H9 (cell line): ENCODE data around the gene ZNF358. TPM values are rescaled to one million over a fixed set of nuclear protein-coding genes. Genes with fewer than 3 reads are reported as not detected.

ENCODE experiments used
- DNase-seq: peaks from one replicate; pipeline ENCODE4 v3.0.0-alpha.2; 2017
- H2AFZ ChIP-seq: one replicate; pipeline ENCODE4 v1.6.1; 2013; ENCODE audit warnings: mild to moderate bottlenecking, low read length, control low read depth, moderate library complexity
- H2AK5ac ChIP-seq: 2 replicates; pipeline ENCODE4 v1.6.1; 2013; ENCODE audit warnings: low read length, control low read depth, mixed read lengths; ENCODE audit not compliant: insufficient read length
- H2BK120ac ChIP-seq: one replicate; pipeline ENCODE4 v1.6.1; 2013; ENCODE audit warnings: low read depth, mild to moderate bottlenecking, low read length, control low read depth, inconsistent platforms; ENCODE audit not compliant: poor library complexity, severe bottlenecking
- H2BK12ac ChIP-seq: 2 replicates; pipeline ENCODE4 v1.6.1; 2013; ENCODE audit warnings: low read length, control low read depth, mixed read lengths, low read depth; ENCODE audit not compliant: insufficient read length
- H2BK15ac ChIP-seq: 2 replicates; pipeline ENCODE4 v1.6.1; 2013; ENCODE audit warnings: low read depth, low read length, control low read depth
- H2BK20ac ChIP-seq: one replicate; pipeline ENCODE4 v1.6.1; 2013; ENCODE audit warnings: low read depth, mild to moderate bottlenecking, low read length, control low read depth, inconsistent platforms; ENCODE audit not compliant: poor library complexity, severe bottlenecking
- H2BK5ac ChIP-seq: 2 replicates; pipeline ENCODE4 v1.6.1; 2013; ENCODE audit warnings: low read length, control low read depth, mixed read lengths; ENCODE audit not compliant: insufficient read length
- H3K14ac ChIP-seq: 2 replicates; pipeline ENCODE4 v1.6.1; 2013; ENCODE audit warnings: low read length, control low read depth; ENCODE audit not compliant: insufficient read depth
- H3K18ac ChIP-seq: 2 replicates; pipeline ENCODE4 v1.6.1; 2013; ENCODE audit warnings: low read depth, mild to moderate bottlenecking, mixed read lengths, low read length, control low read depth; ENCODE audit not compliant: insufficient read length
- H3K23ac ChIP-seq: 2 replicates; pipeline ENCODE4 v1.6.1; 2013; ENCODE audit warnings: low read length, control low read depth, mixed read lengths, low read depth; ENCODE audit not compliant: insufficient read length
- H3K23me2 ChIP-seq: 2 replicates; pipeline ENCODE4 v1.6.1; 2013; ENCODE audit warnings: low read depth, mild to moderate bottlenecking, mixed read lengths, low read length, control low read depth; ENCODE audit not compliant: insufficient read length, poor library complexity, severe bottlenecking
- H3K27ac ChIP-seq: 2 replicates; pipeline ENCODE4 v1.5.1; 2013; ENCODE audit warnings: low read length, control low read depth, mixed read lengths, low read depth; ENCODE audit not compliant: insufficient read length
- H3K27me3 ChIP-seq: 2 replicates; pipeline ENCODE4 v1.6.1; 2013; ENCODE audit warnings: low read length, control low read depth, inconsistent platforms; ENCODE audit not compliant: insufficient read depth
- H3K4ac ChIP-seq: 2 replicates; pipeline ENCODE4 v1.6.1; 2013; ENCODE audit warnings: low read depth, mild to moderate bottlenecking, control low read depth, inconsistent platforms, low read length, moderate library complexity
- H3K4me1 ChIP-seq: 2 replicates; pipeline ENCODE4 v1.6.1; 2013; ENCODE audit warnings: low read length, control low read depth, inconsistent platforms; ENCODE audit not compliant: insufficient read depth
- H3K4me2 ChIP-seq: 2 replicates; pipeline ENCODE4 v1.6.1; 2013; ENCODE audit warnings: low read length, control low read depth, mixed read lengths; ENCODE audit not compliant: insufficient read length, insufficient read depth
- H3K56ac ChIP-seq: 2 replicates; pipeline ENCODE4 v1.6.1; 2013; ENCODE audit warnings: low read depth, mild to moderate bottlenecking, mixed read lengths, low read length, control low read depth; ENCODE audit not compliant: insufficient read length
- H3K79me1 ChIP-seq: 2 replicates; pipeline ENCODE4 v1.6.1; 2013; ENCODE audit warnings: low read depth, mild to moderate bottlenecking, moderate library complexity, low read length, control low read depth, inconsistent platforms; ENCODE audit not compliant: insufficient read depth, poor library complexity, severe bottlenecking
- H3K79me2 ChIP-seq: 2 replicates; pipeline ENCODE4 v1.6.1; 2013; ENCODE audit warnings: low read length, control low read depth, inconsistent platforms; ENCODE audit not compliant: insufficient read depth
- H3K9ac ChIP-seq: 2 replicates; pipeline ENCODE4 v1.6.1; 2013; ENCODE audit warnings: low read length, control low read depth, mixed read lengths; ENCODE audit not compliant: insufficient read length; ENCODE audit errors: extremely low read depth
- H3K9me3 ChIP-seq: one replicate; pipeline ENCODE4 v1.6.1; 2013; ENCODE audit warnings: low read depth, low read length, inconsistent platforms; ENCODE audit not compliant: control insufficient read depth
- H3T11ph ChIP-seq: one replicate; pipeline ENCODE4 v1.6.1; 2013; ENCODE audit warnings: mild to moderate bottlenecking, low read length, control low read depth, inconsistent platforms
- H4K20me1 ChIP-seq: one replicate; pipeline ENCODE4 v1.6.1; 2013; ENCODE audit not compliant: control insufficient read depth, insufficient read length, insufficient read depth
- H4K5ac ChIP-seq: 2 replicates; pipeline ENCODE4 v1.6.1; 2013; ENCODE audit warnings: low read depth, mild to moderate bottlenecking, mixed read lengths, low read length, control low read depth; ENCODE audit not compliant: insufficient read length
- H4K8ac ChIP-seq: replicated peaks from 2 replicates; pipeline ENCODE4 v1.6.1; 2013; ENCODE audit warnings: low read length, control low read depth, mixed read lengths, low read depth; ENCODE audit not compliant: insufficient read length
- H4K91ac ChIP-seq: 2 replicates; pipeline ENCODE4 v1.6.1; 2013; ENCODE audit warnings: low read depth, mild to moderate bottlenecking, moderate library complexity, mixed read lengths, low read length, control low read depth; ENCODE audit not compliant: insufficient read length
- H3K27ac Mint-ChIP-seq, 3 experiments: 2 replicates in 2 of 3; 3 replicates in 1 of 3; pipeline ENCODE4 v1.8.0; 2020 to 2021; ENCODE audit warnings: mixed read lengths in 3 of 3, mild to moderate bottlenecking in 1 of 3, moderate library complexity in 1 of 3
- H3K27me3 Mint-ChIP-seq: 2 replicates; pipeline ENCODE4 v1.8.0; 2021; ENCODE audit warnings: low read depth, mild to moderate bottlenecking, moderate library complexity, mixed read lengths
- H3K36me3 Mint-ChIP-seq, 3 experiments: 2 replicates in 2 of 3; 3 replicates in 1 of 3; pipeline ENCODE4 v1.8.0; 2020 to 2021; ENCODE audit warnings: low read depth in 3 of 3, mixed read lengths in 3 of 3; ENCODE audit not compliant: insufficient read depth in 1 of 3
- H3K4me1 Mint-ChIP-seq, 2 experiments: 2 replicates each; pipeline ENCODE4 v1.8.0; 2020; ENCODE audit warnings: mixed read lengths in 2 of 2
- H3K4me3 Mint-ChIP-seq, 2 experiments: 2 replicates in 1 of 2; 3 replicates in 1 of 2; pipeline ENCODE4 v1.8.0; 2020 to 2021; ENCODE audit warnings: mild to moderate bottlenecking in 2 of 2, mixed read lengths in 2 of 2, moderate library complexity in 1 of 2
- H3K9me3 Mint-ChIP-seq, 2 experiments: 2 replicates in 1 of 2; 3 replicates in 1 of 2; pipeline ENCODE4 v1.8.0; 2020; ENCODE audit warnings: mild to moderate bottlenecking in 2 of 2, mixed read lengths in 2 of 2, moderate library complexity in 1 of 2
- WGBS: extraction: QIAGEN DNeasy Blood & Tissue Kit; methylation state at CpG from one replicate; pipeline ENCODE4 v1.1.7; 2013; ENCODE audit warnings: missing lambda C conversion rate, low lambda C conversion rate, mixed read lengths; ENCODE audit not compliant: insufficient read length; ENCODE audit errors: extremely low coverage; 5-methylcytosine and 5-hydroxymethylcytosine counted together
- total RNA-seq: library from RNA; stranded (reverse); gene quantifications from 2 replicates; pipeline ENCODE4 v1.2.1, GENCODE V29; 2021
- TF ChIP-seq, protein P1 (sequence below): fragments of 200-600 bp; sonication (generic); conservative IDR thresholded peaks from 3 replicates; pipeline ENCODE4 v1.8.0; 2021; ENCODE audit warnings: antibody characterized with exemption, mild to moderate bottlenecking

ZNF358 gene
- total RNA-seq, 1 experiment from 2014 or later: 40.5 TPM

DNA sequence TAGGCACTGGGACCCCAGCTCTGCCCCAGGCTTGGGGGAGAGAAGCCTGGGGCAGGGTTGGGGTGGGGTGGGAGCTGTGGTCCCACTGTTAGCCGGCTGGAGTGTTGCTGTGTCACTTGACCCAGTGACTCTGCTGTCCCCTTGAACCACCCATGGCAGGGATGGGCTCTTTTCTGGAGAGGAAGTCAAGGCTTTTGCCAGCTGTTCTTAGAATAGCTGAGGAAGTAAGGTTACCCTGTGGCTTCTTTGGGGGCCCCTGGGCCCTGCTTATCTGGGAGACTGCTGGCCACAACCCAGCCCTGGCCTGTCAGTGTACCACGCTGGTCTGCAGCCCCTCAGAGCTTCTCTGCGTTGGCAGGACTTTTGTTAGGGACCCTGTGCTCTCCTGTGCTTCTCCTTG, 28.7 kb downstream of the ZNF358 start:
- Histone ChIP-seq H2BK15ac (no peak overlapping the region), H3K4me2 (no peak overlapping the region), H3K23ac (no peak overlapping the region), H3K23me2 (no peaks in the 10 kb centered on the region), H2AK5ac (no peak overlapping the region), H2BK12ac (no peak overlapping the region), H3T11ph (no peak overlapping the region), H3K9ac (no peak overlapping the region), H3K18ac (no peak overlapping the region), H3K79me1 (no peaks in the 10 kb centered on the region), H3K14ac (no peak overlapping the region), H4K20me1 (peaks cover 2% of the 10 kb centered on the region), H3K27ac (no peak overlapping the region), H2BK5ac (no peak overlapping the region), H2AFZ (no peak overlapping the region), H3K27me3 (no peaks in the 10 kb centered on the region), H2BK20ac (no peak overlapping the region), H3K79me2 (no peaks in the 10 kb centered on the region), H4K5ac (no peak overlapping the region), H3K4ac (no peak overlapping the region), H3K4me1 (no peaks in the 10 kb centered on the region), H3K56ac (no peak overlapping the region), H2BK120ac (no peak overlapping the region), H3K9me3 (no peaks in the 10 kb centered on the region), H4K91ac (no peak overlapping the region), H4K8ac (no peak overlapping the region)
- H3K27ac Mint-ChIP-seq: no peak overlapping the region
- H3K27me3 Mint-ChIP-seq: no peaks in the 10 kb centered on the region
- TF ChIP-seq, protein P1, sequence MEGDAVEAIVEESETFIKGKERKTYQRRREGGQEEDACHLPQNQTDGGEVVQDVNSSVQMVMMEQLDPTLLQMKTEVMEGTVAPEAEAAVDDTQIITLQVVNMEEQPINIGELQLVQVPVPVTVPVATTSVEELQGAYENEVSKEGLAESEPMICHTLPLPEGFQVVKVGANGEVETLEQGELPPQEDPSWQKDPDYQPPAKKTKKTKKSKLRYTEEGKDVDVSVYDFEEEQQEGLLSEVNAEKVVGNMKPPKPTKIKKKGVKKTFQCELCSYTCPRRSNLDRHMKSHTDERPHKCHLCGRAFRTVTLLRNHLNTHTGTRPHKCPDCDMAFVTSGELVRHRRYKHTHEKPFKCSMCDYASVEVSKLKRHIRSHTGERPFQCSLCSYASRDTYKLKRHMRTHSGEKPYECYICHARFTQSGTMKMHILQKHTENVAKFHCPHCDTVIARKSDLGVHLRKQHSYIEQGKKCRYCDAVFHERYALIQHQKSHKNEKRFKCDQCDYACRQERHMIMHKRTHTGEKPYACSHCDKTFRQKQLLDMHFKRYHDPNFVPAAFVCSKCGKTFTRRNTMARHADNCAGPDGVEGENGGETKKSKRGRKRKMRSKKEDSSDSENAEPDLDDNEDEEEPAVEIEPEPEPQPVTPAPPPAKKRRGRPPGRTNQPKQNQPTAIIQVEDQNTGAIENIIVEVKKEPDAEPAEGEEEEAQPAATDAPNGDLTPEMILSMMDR: no peak
- no peak overlapping the region for H3K4me3 Mint-ChIP-seq
- WGBS: no CpG with 5 or more reads among the region's 3 CpGs
- H3K4me1 Mint-ChIP-seq: no peaks in the 10 kb centered on the region
- peaks cover 8 to 40% (median 25%) of the 10 kb centered on the region in 3 experiments; a peak in 6 of 7 replicates for H3K36me3 Mint-ChIP-seq
- no peaks in the 10 kb centered on the region for H3K9me3 Mint-ChIP-seq
- DNase-seq: no peak
